Natural killer cell treated with Interleukin-12 subunit alpha and Interleukin-12 subunit beta and Interleukin-15 and Interleukin-18, amount 100 ng/mL, for 72 hours (primary cell): ENCODE data around the gene TENT5A. TPM values are rescaled to one million over a fixed set of nuclear protein-coding genes. Genes with fewer than 3 reads are reported as not detected.

Source experiments
- ATAC-seq, 2 donors: fragments of 150-1000 bp; cut with Tn5 transposase in 1 of 2; sonication (Bioruptor Pico), chemical (Tn5 transposase) in 1 of 2; 2 replicates each; pipeline ENCODE4 v1.10.0; 2021
- DNase-seq: peaks from one replicate; pipeline ENCODE4 v3.0.0; 2022; ENCODE audit warnings: low spot score
- H3K27ac Mint-ChIP-seq, 2 donors: 1 replicate in 1 of 2; 2 replicates in 1 of 2; pipeline ENCODE4 v1.8.0; 2022; ENCODE audit warnings: mixed read lengths in 2 of 2, mild to moderate bottlenecking in 1 of 2, moderate library complexity in 1 of 2
- H3K27me3 Mint-ChIP-seq, 2 donors: 1 replicate in 1 of 2; 2 replicates in 1 of 2; pipeline ENCODE4 v1.8.0; 2022; ENCODE audit warnings: mixed read lengths in 2 of 2
- H3K36me3 Mint-ChIP-seq: one replicate; pipeline ENCODE4 v1.8.0; 2022; ENCODE audit warnings: mixed read lengths
- H3K4me1 Mint-ChIP-seq, 2 donors: 1 replicate in 1 of 2; 2 replicates in 1 of 2; pipeline ENCODE4 v1.8.0; 2022; ENCODE audit warnings: low read depth in 2 of 2, mixed read lengths in 2 of 2, mild to moderate bottlenecking in 1 of 2
- H3K4me3 Mint-ChIP-seq: one replicate; pipeline ENCODE4 v1.8.0; 2022; ENCODE audit warnings: mixed read lengths
- H3K9me3 Mint-ChIP-seq: 2 replicates; pipeline ENCODE4 v1.8.0; 2022; ENCODE audit warnings: mixed read lengths
- total RNA-seq, 2 donors: library from RNA; stranded (reverse); gene quantifications; one replicate each; pipeline ENCODE4 v1.2.3, GENCODE V29; 2022

Gene TENT5A
- total RNA-seq, 2 donors from 2014 or later, result 1.5 to 8.6 TPM

- ATAC-seq (no peak), DNase-seq (no peak)
- H3K4me1 Mint-ChIP-seq, result no peaks in the 10 kb centered on the region
- no peaks in the 10 kb centered on the region for H3K9me3 Mint-ChIP-seq
- H3K27ac Mint-ChIP-seq, result no peak overlapping the region
- H3K27me3 Mint-ChIP-seq, result no peaks in the 10 kb centered on the region
- no peak overlapping the region for H3K4me3 Mint-ChIP-seq
- H3K36me3 Mint-ChIP-seq, result no peaks in the 10 kb centered on the region
These were observed 54.9 kb downstream of the TENT5A start for GRCh38 chr6:81697559-81697958.

GRCh38 chr6:81696524-81696923 is 56.0 kb downstream of the TENT5A start:
- Mint-ChIP-seq H3K4me3 (no peak overlapping the region), H3K27me3 (no peaks in the 10 kb centered on the region), H3K4me1 (no peaks in the 10 kb centered on the region), H3K27ac (no peak overlapping the region), H3K36me3 (no peaks in the 10 kb centered on the region), H3K9me3 (no peaks in the 10 kb centered on the region)
- DNase-seq, result no peak
- ATAC-seq, result no peak
